Body of pancreas (tissue), 4 donors: ENCODE measurements around the gene FETUB. TPM values are rescaled to one million over a fixed set of nuclear protein-coding genes. Genes with fewer than 3 reads are reported as not detected.

Source experiments
- ATAC-seq: fragments of 150-250 bp; one replicate; pipeline ENCODE4 v1.9.1; 2016
- DNase-seq, 4 donors: peaks; one replicate each; pipeline ENCODE4 v3.0.0-alpha.2; 2019
- H3K27ac ChIP-seq, 4 donors: fragments of 200-600 bp; sonication (generic); 1 replicate in 3 of 4; 2 replicates in 1 of 4; pipeline versions ENCODE4 v1.5.1 to v1.6.1; 2016 to 2019; ENCODE audit warnings: mild to moderate bottlenecking in 1 of 4, mixed read lengths in 1 of 4, moderate library complexity in 1 of 4
- H3K27me3 ChIP-seq, 2 donors: fragments of 200-600 bp; sonication (generic); one replicate each; pipeline ENCODE4 v1.6.0; 2016; ENCODE audit warnings: mild to moderate bottlenecking in 1 of 2
- H3K36me3 ChIP-seq, 2 donors: fragments of 200-600 bp; sonication (generic); replicated peaks in 1 of 2; 2 replicates each; pipeline ENCODE4 v1.5.1; 2016; ENCODE audit warnings: low read depth in 2 of 2; ENCODE audit not compliant: insufficient read depth in 1 of 2
- H3K4me1 ChIP-seq: fragments of 200-600 bp; sonication (generic); one replicate; pipeline ENCODE4 v1.6.0; 2016
- H3K4me3 ChIP-seq, 2 donors: fragments of 200-600 bp; sonication (generic); 1 replicate in 1 of 2; 2 replicates in 1 of 2; pipeline ENCODE4 v1.5.1; 2016 to 2019
- H3K9me3 ChIP-seq, 3 donors: fragments of 200-600 bp; sonication (generic); 1 replicate in 2 of 3; 2 replicates in 1 of 3; pipeline ENCODE4 v1.5.1; 2016
- POLR2A ChIP-seq, 3 donors: fragments of 450-650 bp; IDR thresholded peaks; one replicate each; pipeline ENCODE4 v1.6.1; 2016; ENCODE audit warnings: antibody characterized with exemption in 3 of 3, mild to moderate bottlenecking in 2 of 3
- WGBS, 2 donors: methylation state at CpG; one replicate each; pipeline ENCODE4 v1.1.5; 2017; 5-methylcytosine and 5-hydroxymethylcytosine counted together
- intact Hi-C: fragments of 100-400 bp; cut with DNase I; formaldehyde crosslinking; loops from one replicate; pipeline ENCODE4 v1.15.1; 2023
- total RNA-seq, 2 donors: library from RNA; depleted of rRNA; stranded (reverse); fragments of >200 nt; gene quantifications; one replicate each; pipeline ENCODE4 v1.1.0, GENCODE V29; 2016
- TF ChIP-seq, protein P1 (sequence below), 7 experiments: fragments of 450-650 bp in 4 of 7; fragments of 200-600 bp in 3 of 7; sonication (generic) in 3 of 7; IDR thresholded peaks; one replicate each; pipeline ENCODE4 v1.5.1; 2016 to 2019; ENCODE audit warnings: antibody characterized with exemption in 7 of 7

Gene FETUB
- total RNA-seq, 2 donors from 2014 or later = not detected

DNA sequence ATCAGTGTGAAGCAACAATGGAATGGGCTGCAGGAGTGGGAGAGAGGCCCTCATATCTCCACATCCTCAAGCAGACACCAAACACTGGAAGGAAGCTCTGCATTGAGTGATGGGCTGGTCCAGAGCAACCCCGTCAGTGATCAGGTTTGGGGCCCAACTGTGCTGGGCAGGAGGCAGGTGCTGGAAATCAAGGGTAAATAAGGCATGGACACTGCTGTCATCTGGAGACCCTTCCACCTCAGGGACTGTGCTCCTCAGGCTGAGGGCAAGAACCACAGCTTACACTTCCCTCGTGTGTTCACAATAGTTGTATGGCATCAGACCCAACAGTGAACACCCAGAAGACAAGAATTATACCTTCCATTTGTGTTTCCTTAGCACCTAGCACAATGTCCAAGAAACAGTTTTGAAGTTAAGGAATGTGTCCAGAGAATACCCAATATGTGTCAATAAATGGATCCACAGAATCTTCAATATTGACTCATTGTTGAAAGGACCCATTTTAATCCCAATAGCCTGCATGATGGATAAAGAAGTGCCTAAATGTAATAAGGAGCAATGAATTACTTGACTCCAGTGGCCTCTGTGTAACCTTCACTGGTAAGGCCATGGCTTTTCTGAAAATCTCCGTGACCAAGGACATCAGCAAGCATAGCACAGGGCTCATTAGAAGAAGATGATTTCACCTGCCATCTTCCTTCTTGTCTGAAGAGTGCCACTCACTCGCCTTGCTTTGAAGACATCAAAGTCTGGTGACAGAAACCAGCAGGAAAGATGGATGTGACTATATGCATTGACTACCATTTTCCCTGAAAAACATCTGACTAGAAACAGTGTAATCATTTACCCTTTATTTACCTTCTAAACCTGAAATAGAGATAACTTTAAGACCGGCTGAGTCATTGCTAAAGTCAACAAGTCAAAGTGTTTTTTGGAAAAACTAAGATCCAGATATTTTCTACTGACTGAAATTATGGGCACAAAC lies 34.3 kb upstream of the FETUB start:
- TF ChIP-seq POLR2A (IDR thresholded peaks at IDR 0.05) = no peak
- TF ChIP-seq, protein P1, sequence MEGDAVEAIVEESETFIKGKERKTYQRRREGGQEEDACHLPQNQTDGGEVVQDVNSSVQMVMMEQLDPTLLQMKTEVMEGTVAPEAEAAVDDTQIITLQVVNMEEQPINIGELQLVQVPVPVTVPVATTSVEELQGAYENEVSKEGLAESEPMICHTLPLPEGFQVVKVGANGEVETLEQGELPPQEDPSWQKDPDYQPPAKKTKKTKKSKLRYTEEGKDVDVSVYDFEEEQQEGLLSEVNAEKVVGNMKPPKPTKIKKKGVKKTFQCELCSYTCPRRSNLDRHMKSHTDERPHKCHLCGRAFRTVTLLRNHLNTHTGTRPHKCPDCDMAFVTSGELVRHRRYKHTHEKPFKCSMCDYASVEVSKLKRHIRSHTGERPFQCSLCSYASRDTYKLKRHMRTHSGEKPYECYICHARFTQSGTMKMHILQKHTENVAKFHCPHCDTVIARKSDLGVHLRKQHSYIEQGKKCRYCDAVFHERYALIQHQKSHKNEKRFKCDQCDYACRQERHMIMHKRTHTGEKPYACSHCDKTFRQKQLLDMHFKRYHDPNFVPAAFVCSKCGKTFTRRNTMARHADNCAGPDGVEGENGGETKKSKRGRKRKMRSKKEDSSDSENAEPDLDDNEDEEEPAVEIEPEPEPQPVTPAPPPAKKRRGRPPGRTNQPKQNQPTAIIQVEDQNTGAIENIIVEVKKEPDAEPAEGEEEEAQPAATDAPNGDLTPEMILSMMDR (IDR thresholded peaks at IDR 0.05) = no peak
- intact Hi-C loops = no loop called here
- ATAC-seq (peak; percentile 86), DNase-seq (no peak)
- no peak overlapping the region for H3K4me3 ChIP-seq
- H3K4me1 ChIP-seq = peaks cover 29% of the 10 kb centered on the region
- H3K9me3 ChIP-seq = no peaks in the 10 kb centered on the region
- H3K36me3 ChIP-seq = no peaks in the 10 kb centered on the region
- peak overlapping the region; percentile 59 to 80 (median 72) for H3K27ac ChIP-seq
- H3K27me3 ChIP-seq = no peaks in the 10 kb centered on the region
- 46 to 59% methylated on average over 5 of the region's 5 CpGs for WGBS, 2 donors

- 86 to 98% methylated on average over 2 of the region's 2 CpGs for WGBS, 2 donors
- H3K27me3 ChIP-seq = no peaks in the 10 kb centered on the region
- peaks cover 29% of the 10 kb centered on the region for H3K4me1 ChIP-seq
- intact Hi-C loops = no loop called here
- H3K36me3 ChIP-seq = no peaks in the 10 kb centered on the region
- DNase-seq (no peak), ATAC-seq (no peak)
- no peak overlapping the region for H3K27ac ChIP-seq
- TF ChIP-seq, protein P1 (IDR thresholded peaks at IDR 0.05) = no peak
- no peak for TF ChIP-seq POLR2A (IDR thresholded peaks at IDR 0.05)
- H3K9me3 ChIP-seq = no peaks in the 10 kb centered on the region
- no peak overlapping the region for H3K4me3 ChIP-seq
Observed at GRCh38 chr3:186608624-186609215, 31.5 kb upstream of the FETUB start.

- TF ChIP-seq, protein P1 (IDR thresholded peaks at IDR 0.05) = peak; percentile 27 to 62 (median 54)
- TF ChIP-seq POLR2A (IDR thresholded peaks at IDR 0.05) = no peak
- H3K4me1 ChIP-seq = peaks cover 28% of the 10 kb centered on the region
- intact Hi-C loops = no loop called here
- no peaks in the 10 kb centered on the region for H3K9me3 ChIP-seq
- no peak overlapping the region for H3K4me3 ChIP-seq
- DNase-seq (peak; percentile 65 to 76 (median 70)), ATAC-seq (peak; percentile 77)
- no peaks in the 10 kb centered on the region for H3K27me3 ChIP-seq
- WGBS, 2 donors = 82 to 85% methylated on average over 8 of the region's 8 CpGs
- H3K36me3 ChIP-seq = no peaks in the 10 kb centered on the region
- no peak overlapping the region for H3K27ac ChIP-seq
Observed at GRCh38 chr3:186609247-186609868, 30.8 kb upstream of the FETUB start.

DNA sequence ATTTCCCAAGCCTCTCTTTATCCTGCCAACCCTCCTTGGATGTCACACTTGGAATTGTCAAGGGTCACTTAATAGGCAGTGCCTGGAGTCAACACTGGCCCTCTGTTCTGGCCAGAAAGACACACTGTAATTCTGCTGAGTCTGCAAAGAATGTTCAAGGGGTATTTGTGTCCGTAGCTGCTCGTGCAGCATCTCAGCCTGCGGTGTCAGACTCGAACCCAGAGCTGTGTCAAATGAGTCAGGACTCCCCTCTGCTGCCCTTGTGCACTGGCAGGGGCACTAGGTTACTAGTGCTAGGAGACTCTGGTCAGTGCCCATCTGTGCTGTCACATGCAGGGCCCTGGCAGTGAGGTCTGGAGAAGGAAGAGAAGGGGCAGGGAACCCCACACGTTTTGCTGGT lies 28.1 kb upstream of the FETUB start:
- Histone ChIP-seq H3K4me1 (peaks cover 4% of the 10 kb centered on the region), H3K27ac (no peak overlapping the region), H3K27me3 (no peaks in the 10 kb centered on the region), H3K36me3 (no peaks in the 10 kb centered on the region), H3K4me3 (no peak overlapping the region), H3K9me3 (no peaks in the 10 kb centered on the region)
- TF ChIP-seq, protein P1 (IDR thresholded peaks at IDR 0.05) = no peak
- TF ChIP-seq POLR2A (IDR thresholded peaks at IDR 0.05) = no peak
- ATAC-seq (no peak), DNase-seq (no peak)
- intact Hi-C loops = loop anchor here (10.0 kb wide), 2 partner anchors 47 to 203 kb away; partner anchors contain the start of gene TBCCD1
- WGBS, 2 donors = 27 to 55% methylated on average over 1 to 5 of the region's 5 CpGs
